HepG2 (cell line): ENCODE data around the gene R3HCC1L. TPM values are rescaled to one million over a fixed set of nuclear protein-coding genes. Genes with fewer than 3 reads are reported as not detected.

Experiments used
- ATAC-seq: fragments of 200-7000 bp; cut with Tn5 transposase; 3 replicates; pipeline ENCODE4 v1.9.1; 2020; ENCODE audit warnings: mild to moderate bottlenecking, moderate library complexity
- BruUV-seq: library from RNA; stranded (reverse); fragments of 400-500 nt; replicated peaks from 2 replicates; lab custom pipeline; 2021; lab: Mats Ljungman, UMichigan
- CTCF ChIA-PET: fragments of 300-600 bp; formaldehyde crosslinking; extraction: SDS; loops from one replicate; lab custom pipeline; 2021; ENCODE audit warnings: low total read pairs, inconsistent platforms, low intra/inter-chr PET ratio; lab: Yijun Ruan, JAX
- POLR2A ChIA-PET: fragments of 350-600 bp; sonication (Branson Sonifier 250); formaldehyde crosslinking; loops from one replicate; lab custom pipeline; 2020; ENCODE audit warnings: antibody characterized with exemption, inconsistent platforms; lab: Yijun Ruan, JAX
- DNase-seq: peaks from one replicate; pipeline ENCODE4 v3.0.0-alpha.2; 2015; ENCODE audit warnings: low spot score
- FAIRE-seq: peaks from 3 replicates; lab custom pipeline; 2011; peaks lifted over from hg19 to GRCh38; lab: Jason Lieb, UNC
- H2AFZ ChIP-seq: one replicate; pipeline ENCODE4 v1.6.1; 2011; ENCODE audit warnings: low read length, inconsistent platforms
- H3K27ac ChIP-seq: fragments of 300-600 bp; 3 replicates; pipeline ENCODE4 v1.8.0; 2011; ENCODE audit warnings: mixed run types, mild to moderate bottlenecking, mixed read lengths, low read length, inconsistent platforms; ENCODE audit not compliant: insufficient read depth; ENCODE audit errors: extremely low read length
- H3K27me3 ChIP-seq, 2 experiments: fragments of 200-600 bp in 1 of 2; 2 replicates in 1 of 2; 3 replicates in 1 of 2; pipeline versions ENCODE4 v1.6.0 to v1.8.0; 2011; ENCODE audit warnings: low read length in 2 of 2, mild to moderate bottlenecking in 2 of 2, moderate library complexity in 2 of 2, inconsistent platforms in 1 of 2; ENCODE audit not compliant: insufficient read depth in 2 of 2, control insufficient read depth in 1 of 2
- H3K36me3 ChIP-seq, 2 experiments: fragments of 200-600 bp in 1 of 2; replicated peaks in 1 of 2; 2 replicates in 1 of 2; 3 replicates in 1 of 2; pipeline versions ENCODE4 v1.5.1 to v1.8.0; 2011; ENCODE audit warnings: low read length in 2 of 2, inconsistent platforms in 1 of 2; ENCODE audit not compliant: insufficient read depth in 2 of 2, control insufficient read depth in 1 of 2
- H3K4me1 ChIP-seq: 2 replicates; pipeline ENCODE4 v1.5.1; 2012; ENCODE audit warnings: low read length, inconsistent platforms; ENCODE audit not compliant: insufficient read depth
- H3K4me2 ChIP-seq: 2 replicates; pipeline ENCODE4 v1.6.0; 2011; ENCODE audit warnings: low read depth, low read length, inconsistent platforms
- H3K4me3 ChIP-seq, 3 experiments: fragments of 200-600 bp in 1 of 3; sonication (generic), shearing (Covaris generic) in 1 of 3; replicated peaks in 1 of 3; 2 replicates each; pipeline ENCODE4 v1.5.1; 2011 to 2016; ENCODE audit warnings: low read length in 3 of 3, inconsistent platforms in 2 of 3, low read depth in 2 of 3, mild to moderate bottlenecking in 2 of 3, control low read depth in 1 of 3, mixed read lengths in 1 of 3; ENCODE audit not compliant: insufficient read depth in 1 of 3
- H3K79me2 ChIP-seq: one replicate; pipeline ENCODE4 v1.6.1; 2011; ENCODE audit warnings: low read length, inconsistent platforms; ENCODE audit not compliant: insufficient read depth
- H3K9ac ChIP-seq: 2 replicates; pipeline ENCODE4 v1.6.0; 2011; ENCODE audit warnings: mild to moderate bottlenecking, low read depth, low read length, inconsistent platforms; ENCODE audit not compliant: insufficient read depth
- H3K9me3 ChIP-seq: 2 replicates; pipeline ENCODE4 v1.5.1; 2012; ENCODE audit warnings: mild to moderate bottlenecking, low read length
- H4K20me1 ChIP-seq: 2 replicates; pipeline ENCODE4 v1.6.0; 2011; ENCODE audit warnings: inconsistent platforms, mild to moderate bottlenecking, low read length, moderate library complexity; ENCODE audit not compliant: insufficient read depth
- ETV6 ChIP-seq: sonication (generic); formaldehyde crosslinking; conservative IDR thresholded peaks from 2 replicates; pipeline ENCODE4 v1.4.0; 2020; ENCODE audit warnings: missing genetic modification reagents
- HES4 ChIP-seq: sonication (generic); formaldehyde crosslinking; IDR thresholded peaks from 2 replicates; pipeline ENCODE4 v1.9.0; 2021; ENCODE audit warnings: mild to moderate bottlenecking, missing genetic modification reagents, borderline replicate concordance
- MED13 ChIP-seq: sonication (generic); formaldehyde crosslinking; IDR thresholded peaks from 2 replicates; pipeline ENCODE4 v1.5.0; 2020; ENCODE audit warnings: missing genetic modification reagents
- NFAT5 ChIP-seq: sonication (generic); formaldehyde crosslinking; IDR thresholded peaks from 2 replicates; pipeline ENCODE4 v1.4.0; 2020; ENCODE audit warnings: missing genetic modification reagents
- PRMT3 ChIP-seq: sonication (generic); formaldehyde crosslinking; IDR thresholded peaks from 2 replicates; pipeline ENCODE4 v1.8.1; 2022; ENCODE audit warnings: low read depth, mild to moderate bottlenecking, moderate library complexity, missing genetic modification reagents, borderline replicate concordance
- SP1 ChIP-seq, 2 experiments: fragments of 450-650 bp in 1 of 2; sonication (generic) in 1 of 2; formaldehyde crosslinking in 1 of 2; IDR thresholded peaks; 2 replicates each; pipeline versions ENCODE4 v1.4.0 to v1.6.1; 2016 to 2020; ENCODE audit warnings: missing genetic modification reagents in 1 of 2
- SYNCRIP ChIP-seq: fragments of 200-400 bp; formaldehyde crosslinking; IDR thresholded peaks from 2 replicates; pipeline ENCODE4 v1.6.1; 2018; ENCODE audit warnings: mild to moderate bottlenecking, low read depth, low read length; ENCODE audit not compliant: insufficient read depth
- TOE1 ChIP-seq: sonication (generic); formaldehyde crosslinking; IDR thresholded peaks from 2 replicates; pipeline ENCODE4 v1.4.0; 2020; ENCODE audit warnings: mild to moderate bottlenecking, missing genetic modification reagents
- ZKSCAN1 ChIP-seq: fragments of 150-350 bp; IDR thresholded peaks from 2 replicates; pipeline ENCODE4 v1.6.1; 2014; ENCODE audit warnings: low read length
- ZMYM4 ChIP-seq: sonication (generic); formaldehyde crosslinking; IDR thresholded peaks from 2 replicates; pipeline ENCODE4 v1.8.1; 2023; ENCODE audit warnings: mild to moderate bottlenecking, missing genetic modification reagents
- ZNF460 ChIP-seq: sonication (generic); formaldehyde crosslinking; IDR thresholded peaks from 2 replicates; pipeline ENCODE4 v1.5.1; 2020; ENCODE audit warnings: missing genetic modification reagents, mild to moderate bottlenecking, borderline replicate concordance
- ZNF550 ChIP-seq: sonication (generic); formaldehyde crosslinking; IDR thresholded peaks from 2 replicates; pipeline ENCODE4 v1.4.0; 2020; ENCODE audit warnings: mild to moderate bottlenecking, missing genetic modification reagents, borderline replicate concordance
- ZNF558 ChIP-seq: sonication (generic); formaldehyde crosslinking; IDR thresholded peaks from 2 replicates; pipeline ENCODE4 v1.9.0; 2022; ENCODE audit warnings: mild to moderate bottlenecking, missing genetic modification reagents, borderline replicate concordance
- ZNF703 ChIP-seq: sonication (generic); formaldehyde crosslinking; IDR thresholded peaks from 2 replicates; pipeline ENCODE4 v1.5.1; 2020; ENCODE audit warnings: missing genetic modification reagents, mild to moderate bottlenecking, moderate library complexity, borderline replicate concordance
- ZNF746 ChIP-seq: sonication (generic); formaldehyde crosslinking; IDR thresholded peaks from 2 replicates; pipeline ENCODE4 v1.8.0; 2022; ENCODE audit warnings: mild to moderate bottlenecking, missing genetic modification reagents
- ZNF788 ChIP-seq: sonication (generic); formaldehyde crosslinking; IDR thresholded peaks from 2 replicates; pipeline ENCODE4 v1.5.0; 2020; ENCODE audit warnings: mild to moderate bottlenecking, missing genetic modification reagents, borderline replicate concordance
- ZNF841 ChIP-seq: sonication (generic); formaldehyde crosslinking; IDR thresholded peaks from 2 replicates; pipeline ENCODE4 v1.8.1; 2023; ENCODE audit warnings: missing genetic modification reagents, borderline replicate concordance
- WGBS: methylation state at CpG from one replicate; pipeline ENCODE4 v1.1.6; 2017; ENCODE audit warnings: low lambda C conversion rate; 5-methylcytosine and 5-hydroxymethylcytosine counted together
- in situ Hi-C: cut with HindIII; loops from 2 replicates; pipeline ENCODE4 v1.10.0; 2017; ENCODE audit warnings: low pct_unique_long_range_greater_than_20kb; ENCODE audit not compliant: extremely low pct_ligation_motif_present
- intact Hi-C: fragments of 100-400 bp; cut with micrococcal nuclease; formaldehyde crosslinking; loops from one replicate; pipeline ENCODE4 v1.10.0; 2022; ENCODE audit not compliant: unreplicated experiment
- polyA plus RNA-seq, 8 experiments: library from polyadenylated mRNA; depleted of rRNA in 3 of 8; stranded (reverse) in 7 of 8; unstranded in 1 of 8; fragments of >200 nt; fragmentation: Illumina TruSeq in 4 of 8; extraction: Trizol in 4 of 8; gene quantifications; 2 replicates each; pipeline versions ENCODE4 v1.2.1 to v1.2.3, GENCODE V29; 2011 to 2016; ENCODE audit warnings: low read depth in 4 of 8, missing spikeins in 1 of 8, mixed read lengths in 1 of 8; ENCODE audit not compliant: insufficient read depth in 1 of 8
- total RNA-seq, 5 experiments: library from RNA; depleted of rRNA; stranded (reverse); fragments of >200 nt; fragmentation: Illumina TruSeq; extraction: Trizol; gene quantifications; 2 replicates each; pipeline ENCODE4 v1.2.3, GENCODE V29; 2016; ENCODE audit warnings: low read depth in 1 of 5
- TF ChIP-seq, protein P1 (sequence below): sonication (generic); formaldehyde crosslinking; IDR thresholded peaks from 2 replicates; pipeline ENCODE4 v1.4.0; 2020; ENCODE audit warnings: mild to moderate bottlenecking, missing genetic modification reagents

R3HCC1L gene
- total and polyA plus RNA-seq, 2 of the 13 experiments (the other 11 are each of a cell fraction or from before 2014, with no cell fraction given): 6.5 to 12.2 TPM

DNA sequence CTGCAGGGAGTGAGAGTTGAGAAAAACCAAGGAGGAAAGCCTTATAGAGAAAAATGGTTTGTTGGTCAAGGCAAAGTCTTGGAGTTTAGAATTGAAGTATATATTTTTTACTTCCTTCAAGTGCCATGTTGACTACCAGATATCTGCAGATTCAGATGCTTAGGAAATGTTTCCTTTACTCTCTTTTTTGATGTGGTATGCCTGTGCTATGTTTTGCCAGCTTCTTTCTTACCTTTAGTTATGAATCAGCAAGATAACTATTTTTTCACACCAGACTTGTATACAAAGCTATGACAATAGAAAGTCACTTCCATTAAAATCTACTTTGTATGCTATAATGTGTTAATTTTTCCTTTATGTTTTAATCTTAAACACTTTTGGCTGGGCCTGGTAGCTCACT, 3.6 kb downstream of the R3HCC1L start (continued):
- TF ChIP-seq HES4 (CRISPR knock-in tag) (no peak), ZKSCAN1 (no peak), SYNCRIP (no peak), ZMYM4 (CRISPR knock-in tag) (no peak), ZNF841 (CRISPR knock-in tag) (no peak)

- DNase-seq (no peak), FAIRE-seq (no peak), ATAC-seq (no peak)
- no peak overlapping the region for H3K4me3 ChIP-seq
- H3K27ac ChIP-seq: no peak overlapping the region
- no TSS peak for BruUV-seq
- in situ Hi-C loops: no loop called here
- H2AFZ ChIP-seq: no peak overlapping the region
- H4K20me1 ChIP-seq: no peaks in the 10 kb centered on the region; the same call in 1 of the 2 replicates
- 96% methylated on average over 3 of the region's 3 CpGs for WGBS
- no peaks in the 10 kb centered on the region for H3K36me3 ChIP-seq
- H3K9me3 ChIP-seq: no peaks in the 10 kb centered on the region
- H3K4me1 ChIP-seq: peaks cover 45% of the 10 kb centered on the region
- ChIA-PET CTCF (no interaction called here), POLR2A (no interaction called here)
- no peak overlapping the region for H3K4me2 ChIP-seq
- H3K9ac ChIP-seq: no peak overlapping the region
- no peaks in the 10 kb centered on the region; a peak in 1 of 5 replicates for H3K27me3 ChIP-seq
- intact Hi-C loops: no loop called here
- H3K79me2 ChIP-seq: peaks cover 79% of the 10 kb centered on the region
- no peak for TF ChIP-seq ETV6
- no peak for TF ChIP-seq NFAT5 (CRISPR knock-in tag)
- TF ChIP-seq SP1 (IDR thresholded peaks at IDR 0.05): no peak
- no peak for TF ChIP-seq SP1 (CRISPR knock-in tag; IDR thresholded peaks at IDR 0.05)
- no peak for TF ChIP-seq ZNF550 (CRISPR knock-in tag)
- no peak for TF ChIP-seq ZNF788 (CRISPR knock-in tag)
- TF ChIP-seq, protein P1, sequence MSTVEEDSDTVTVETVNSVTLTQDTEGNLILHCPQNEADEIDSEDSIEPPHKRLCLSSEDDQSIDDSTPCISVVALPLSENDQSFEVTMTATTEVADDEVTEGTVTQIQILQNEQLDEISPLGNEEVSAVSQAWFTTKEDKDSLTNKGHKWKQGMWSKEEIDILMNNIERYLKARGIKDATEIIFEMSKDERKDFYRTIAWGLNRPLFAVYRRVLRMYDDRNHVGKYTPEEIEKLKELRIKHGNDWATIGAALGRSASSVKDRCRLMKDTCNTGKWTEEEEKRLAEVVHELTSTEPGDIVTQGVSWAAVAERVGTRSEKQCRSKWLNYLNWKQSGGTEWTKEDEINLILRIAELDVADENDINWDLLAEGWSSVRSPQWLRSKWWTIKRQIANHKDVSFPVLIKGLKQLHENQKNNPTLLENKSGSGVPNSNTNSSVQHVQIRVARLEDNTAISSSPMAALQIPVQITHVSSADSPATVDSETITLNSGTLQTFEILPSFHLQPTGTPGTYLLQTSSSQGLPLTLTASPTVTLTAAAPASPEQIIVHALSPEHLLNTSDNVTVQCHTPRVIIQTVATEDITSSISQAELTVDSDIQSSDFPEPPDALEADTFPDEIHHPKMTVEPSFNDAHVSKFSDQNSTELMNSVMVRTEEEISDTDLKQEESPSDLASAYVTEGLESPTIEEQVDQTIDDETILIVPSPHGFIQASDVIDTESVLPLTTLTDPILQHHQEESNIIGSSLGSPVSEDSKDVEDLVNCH: no peak
- no peak for TF ChIP-seq TOE1
- no peak for TF ChIP-seq ZNF460 (CRISPR knock-in tag)
- TF ChIP-seq MED13: no peak
- TF ChIP-seq PRMT3 (CRISPR knock-in tag): no peak
- TF ChIP-seq ZNF703: no peak
- no peak for TF ChIP-seq ZNF746 (CRISPR knock-in tag)
- TF ChIP-seq ZNF558: no peak
Observed at GRCh38 chr10:98139431-98139830, 5.0 kb downstream of the R3HCC1L start.
